ENCODE results near the gene TM4SF4. TPM values are rescaled to one million over a fixed set of nuclear protein-coding genes. Genes with fewer than 3 reads are reported as not detected.

The TM4SF4 gene
- total RNA-seq, 1 donor from 2014 or later = 6,086 TPM

DNA sequence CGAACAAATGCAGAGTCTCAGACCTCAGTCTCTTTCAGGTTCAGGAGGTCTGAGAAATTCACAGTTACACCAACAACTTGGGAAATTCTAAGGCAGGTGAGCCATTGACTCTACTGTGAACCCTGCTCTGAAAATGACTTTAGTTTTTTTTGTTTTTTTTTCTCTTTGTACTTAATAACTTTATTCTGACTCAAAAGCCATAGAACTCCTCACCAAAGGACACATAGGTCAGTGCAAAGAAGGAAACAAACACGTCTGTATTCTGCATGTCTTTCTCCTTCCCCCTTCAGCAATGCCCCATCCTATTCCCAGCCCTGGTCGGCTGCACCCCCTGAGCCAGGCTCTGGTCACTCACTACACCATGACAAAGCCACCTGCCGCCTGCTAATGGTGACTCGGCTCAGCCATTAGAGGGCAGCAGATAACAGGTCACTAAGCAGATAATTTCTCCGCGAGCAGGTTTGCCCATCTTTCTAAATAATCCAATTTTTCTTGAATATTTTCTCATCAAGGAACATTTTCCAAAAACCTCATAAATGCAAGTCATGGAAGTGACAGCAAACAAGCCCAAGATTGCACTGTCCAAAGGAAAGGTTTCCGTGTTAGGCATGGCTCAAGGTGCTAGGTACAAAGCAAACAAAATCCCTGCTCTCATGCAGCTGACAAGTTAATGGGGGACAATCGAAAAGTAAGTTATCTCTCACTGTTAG is 37.7 kb downstream of the TM4SF4 start:
- peak; percentile 64 for DNase-seq (ENCODE audit: low spot score)

DNA sequence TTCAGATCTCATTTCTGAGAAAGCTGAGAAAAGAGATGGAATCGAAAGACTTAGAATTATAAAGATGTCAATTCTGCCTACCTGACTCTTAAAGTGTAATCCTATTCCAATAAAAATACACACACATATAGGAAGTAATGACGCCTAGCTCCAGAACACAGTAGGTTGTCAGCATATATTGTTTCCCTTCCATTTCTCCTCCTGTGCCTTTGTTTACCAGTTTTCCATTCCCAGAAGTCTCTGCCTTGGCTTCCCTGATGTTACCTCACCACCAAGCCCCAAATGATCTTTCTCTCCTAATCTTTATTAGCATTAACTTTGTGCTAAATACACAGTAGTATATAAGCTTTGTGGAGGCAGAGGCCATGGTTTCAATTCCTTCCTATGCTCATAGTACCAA is 40.0 kb downstream of the TM4SF4 start:
- DNase-seq (ENCODE audit: low spot score) = no peak

DNA sequence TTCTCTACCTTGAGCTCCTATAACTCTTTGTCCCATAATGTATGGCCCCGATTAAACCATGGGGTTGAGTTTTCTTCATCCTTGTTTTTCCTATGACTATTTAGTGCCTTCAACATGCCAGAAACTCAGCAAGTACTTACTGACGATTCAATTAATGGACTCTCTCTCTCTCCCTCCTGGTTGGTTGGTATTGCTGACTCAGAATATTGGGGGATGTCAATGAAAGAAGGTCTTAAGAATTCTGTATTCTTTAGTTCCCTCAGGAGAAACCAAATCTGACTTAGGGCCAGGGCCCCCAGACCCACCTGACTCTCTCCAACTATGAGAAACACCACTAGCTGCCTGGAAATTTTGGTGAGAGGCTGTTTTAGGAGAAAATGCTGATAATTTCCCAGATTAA is 40.8 kb downstream of the TM4SF4 start:
- DNase-seq (ENCODE audit: low spot score) = no peak

DNA sequence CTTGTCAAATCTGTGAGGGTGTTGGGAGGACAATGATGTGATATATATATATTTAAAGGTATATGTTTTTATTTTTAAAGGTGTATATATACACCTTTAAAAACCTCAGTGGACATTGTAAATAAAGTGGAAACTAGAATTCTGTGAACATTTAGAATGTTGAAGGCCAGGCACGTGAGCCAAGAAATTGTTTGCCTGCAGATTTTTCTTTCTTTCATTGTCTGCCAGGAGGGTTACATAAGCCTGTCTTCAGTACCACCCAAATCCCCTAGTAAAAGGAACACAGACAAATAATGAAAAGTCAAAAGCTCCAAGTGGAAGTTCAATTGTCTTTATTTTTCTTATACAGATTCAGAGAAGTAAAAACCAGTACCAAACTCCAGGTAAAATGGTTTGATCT is 42.4 kb downstream of the TM4SF4 start:
- DNase-seq (ENCODE audit: low spot score) = no peak

DNA sequence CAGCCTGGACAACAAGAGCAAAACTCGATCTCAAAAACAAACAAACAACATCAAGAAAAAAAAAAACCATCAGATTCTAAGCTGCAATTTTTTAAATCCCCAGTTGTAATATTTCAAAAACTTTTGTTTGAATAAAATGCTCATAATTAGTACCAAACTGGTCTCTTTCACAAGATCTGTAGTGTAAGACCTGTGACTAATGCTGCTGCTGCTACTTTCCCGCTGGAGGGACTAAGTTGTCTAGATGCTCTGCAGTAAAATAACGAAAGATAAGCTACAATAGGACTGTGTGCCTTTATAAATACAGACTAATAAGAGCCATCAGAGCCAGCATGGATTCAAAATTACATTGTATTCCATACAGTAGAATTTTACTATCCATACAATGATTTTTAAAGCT is 45.4 kb downstream of the TM4SF4 start:
- DNase-seq (ENCODE audit: low spot score) = no peak

DNA sequence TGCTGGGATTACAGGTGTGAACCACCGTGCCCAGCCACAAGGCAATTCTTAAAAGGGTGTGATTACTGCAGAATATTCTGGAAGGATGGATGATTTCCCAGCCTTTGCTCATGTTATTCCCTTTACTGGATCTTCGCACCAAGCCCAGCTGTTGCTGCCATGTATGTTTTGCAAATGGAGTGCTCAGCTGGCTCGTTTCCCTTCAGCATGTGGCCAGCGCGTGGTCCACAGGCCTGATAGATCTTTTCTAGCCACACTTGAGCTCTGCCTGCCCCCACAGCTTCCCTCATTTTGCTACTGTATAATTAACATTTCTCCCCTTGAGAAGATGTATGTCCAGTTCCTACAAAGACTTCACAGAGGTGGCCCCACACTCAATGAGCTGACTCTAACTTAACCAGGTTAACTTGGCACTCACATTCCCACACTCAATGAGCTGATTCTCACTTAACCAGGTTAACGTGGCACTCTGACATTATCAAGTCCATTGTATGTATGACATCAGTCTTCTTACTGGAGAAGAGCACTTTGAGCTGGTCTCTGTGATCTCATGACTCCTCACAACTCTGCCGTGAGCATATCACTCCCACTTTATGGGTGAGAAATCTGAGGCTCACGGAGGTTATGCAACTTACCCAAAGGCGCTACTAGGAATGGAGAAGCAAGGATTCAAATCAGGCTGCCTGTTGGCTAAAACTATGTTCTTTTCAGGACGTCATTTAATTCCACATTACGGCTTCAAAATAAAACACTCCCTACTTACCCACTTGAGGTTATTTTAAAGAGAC is 49.2 kb downstream of the TM4SF4 start:
- no peak for DNase-seq (ENCODE audit: low spot score)

DNA sequence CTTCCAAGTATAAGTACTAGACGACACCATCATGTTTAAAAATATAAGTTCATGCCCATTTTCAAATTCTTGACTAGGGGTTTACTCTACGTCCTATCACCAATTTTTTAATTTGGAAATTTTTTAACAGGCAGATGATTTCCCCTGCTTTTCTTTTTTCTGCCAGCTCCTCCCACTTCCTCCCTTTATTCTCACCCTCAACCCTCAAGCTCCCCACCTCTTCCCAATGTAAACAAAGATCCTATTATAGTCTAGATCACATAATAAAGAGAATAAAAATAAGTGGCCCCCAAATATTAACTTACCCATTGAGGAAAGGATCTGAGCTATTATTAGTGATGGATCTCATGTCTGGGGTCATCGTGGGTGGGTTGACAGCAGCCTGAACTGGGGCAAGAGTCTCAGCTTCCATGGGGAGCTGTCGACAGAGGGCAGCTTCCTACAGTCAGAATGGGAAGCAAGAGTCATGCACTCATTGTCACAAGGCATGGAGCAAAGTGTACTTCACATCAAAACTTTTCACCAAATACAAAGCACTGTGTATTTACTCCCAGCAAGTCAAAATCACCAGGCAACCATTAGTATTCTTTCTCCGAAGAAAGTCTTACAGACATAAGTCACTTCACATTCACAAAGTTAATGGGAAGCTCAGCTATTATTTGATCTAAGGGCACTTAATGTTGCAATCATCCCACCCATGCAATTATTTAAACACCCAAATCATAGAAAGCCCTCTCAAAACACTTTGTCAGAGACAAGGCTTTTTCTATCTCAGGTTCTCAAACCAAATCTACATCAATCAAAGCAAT is 53.2 kb downstream of the TM4SF4 start:
- no peak for DNase-seq (ENCODE audit: low spot score)

DNA sequence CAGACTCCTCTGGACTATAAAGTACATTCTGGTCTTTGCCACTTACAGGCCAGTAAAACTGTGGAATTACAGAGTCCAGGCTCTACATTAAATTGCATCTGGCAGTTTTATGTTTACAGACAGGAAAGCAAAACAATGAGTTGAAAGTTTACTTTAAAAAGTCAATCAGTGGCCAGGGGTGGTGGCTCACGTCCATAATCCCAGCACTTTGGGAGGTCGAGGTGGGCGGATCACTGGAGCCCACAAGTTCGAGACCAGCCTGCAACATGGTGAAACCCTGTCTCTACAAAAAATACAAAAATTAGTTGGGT is 53.8 kb downstream of the TM4SF4 start:
- DNase-seq (ENCODE audit: low spot score) = no peak

DNA sequence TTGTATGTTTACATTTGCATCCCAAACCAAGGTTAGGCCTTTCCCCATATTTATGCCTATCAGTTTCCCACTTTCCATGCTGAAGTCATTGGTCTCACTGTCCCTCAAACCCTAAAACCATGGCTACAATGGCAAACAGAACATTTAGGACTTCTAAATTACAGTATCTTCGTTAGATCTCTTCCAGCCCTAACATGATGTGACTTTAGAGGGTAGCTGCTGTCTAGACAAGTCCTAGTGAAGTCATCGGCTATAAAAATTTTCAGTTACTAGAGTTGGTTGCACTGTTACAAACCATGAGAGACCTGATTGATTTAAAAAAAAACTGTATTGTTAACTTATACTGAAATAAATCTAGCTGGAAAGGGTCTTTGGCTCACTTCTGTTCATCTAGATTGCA is 54.6 kb downstream of the TM4SF4 start:
- no peak for DNase-seq (ENCODE audit: low spot score)

DNA sequence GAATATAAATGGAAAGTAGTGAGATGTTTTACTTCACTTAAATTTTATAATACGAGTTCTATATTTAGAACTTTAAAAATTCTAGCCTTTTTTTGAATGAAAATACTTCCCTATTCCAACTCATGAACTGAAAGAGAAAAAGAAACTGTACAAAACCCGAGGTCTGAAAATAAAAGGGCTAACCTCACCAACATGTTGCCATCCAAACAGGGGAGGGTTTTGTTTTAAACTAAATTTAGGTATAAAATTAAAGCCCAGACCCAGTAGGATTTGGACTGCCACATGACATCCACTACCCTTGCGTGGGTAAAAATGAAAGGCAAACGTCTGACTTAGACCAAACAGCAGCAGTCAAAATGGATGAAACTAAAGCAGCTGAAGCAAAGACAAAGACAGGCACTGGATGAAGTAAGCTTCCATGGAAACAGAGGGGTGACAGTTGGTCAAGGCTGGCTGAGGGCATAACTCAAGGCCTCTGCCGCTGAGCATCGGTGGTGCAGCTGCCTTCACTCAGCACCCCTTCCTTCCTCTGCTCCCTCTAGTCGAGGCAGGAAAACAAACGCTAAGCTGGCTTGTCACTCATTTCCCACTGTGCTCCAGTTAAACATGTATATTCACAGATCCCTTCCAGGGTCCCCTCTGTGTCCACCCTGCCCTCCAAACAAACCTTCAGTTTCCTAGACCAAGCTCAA is 58.1 kb downstream of the TM4SF4 start:
- DNase-seq (ENCODE audit: low spot score) = no peak

DNA sequence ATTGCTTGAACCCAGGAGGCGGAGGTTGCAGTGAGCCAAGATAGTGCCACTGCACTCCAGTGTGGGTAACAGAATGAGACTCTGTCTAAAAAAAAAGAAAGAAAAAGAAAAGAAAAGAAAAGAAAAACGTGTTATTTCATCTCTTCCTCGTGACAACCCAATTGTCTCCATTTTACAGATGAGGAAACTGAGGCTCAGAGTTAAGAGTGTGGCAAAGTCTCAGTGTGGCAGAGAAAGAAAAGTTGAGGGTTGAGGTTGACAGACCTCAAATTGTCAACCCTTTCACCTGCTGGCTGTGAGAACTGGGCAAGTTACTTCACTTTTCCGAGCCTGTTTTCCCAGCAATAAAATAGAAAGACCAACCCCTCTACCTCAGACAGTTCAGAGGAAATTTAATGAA is 59.6 kb downstream of the TM4SF4 start:
- DNase-seq (ENCODE audit: low spot score) = no peak

DNA sequence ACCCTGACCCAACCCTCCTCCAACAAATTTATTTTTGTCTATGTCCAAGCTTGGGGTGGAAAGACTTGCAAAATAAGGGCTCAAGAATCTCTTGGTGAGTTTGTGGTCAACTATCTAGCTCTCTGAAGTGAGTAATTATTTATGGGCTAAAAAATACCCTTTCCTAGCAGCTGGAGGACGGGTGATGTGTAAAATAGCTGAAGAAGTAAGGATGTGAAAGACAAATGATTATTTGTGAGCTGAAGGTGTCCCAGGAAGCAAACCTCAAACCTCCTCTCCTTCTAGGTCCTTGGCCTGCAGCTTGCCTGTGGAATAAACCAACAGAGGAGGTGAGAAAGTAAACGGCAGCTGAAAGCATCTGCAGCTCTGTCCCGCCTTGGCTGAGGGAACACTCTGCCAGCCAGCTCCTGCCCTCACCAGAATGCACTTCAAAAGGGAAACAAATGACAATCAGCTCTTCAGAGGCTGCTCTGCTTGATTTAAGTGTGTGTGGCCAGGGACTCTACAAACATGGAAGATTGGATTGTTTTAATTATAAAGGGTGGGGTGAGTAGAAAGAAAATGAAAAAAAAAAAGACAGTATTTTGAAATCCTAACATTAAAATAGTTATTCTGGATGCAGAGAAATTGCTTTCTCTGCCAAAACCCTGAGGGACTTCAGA is 60.3 kb downstream of the TM4SF4 start:
- no peak for DNase-seq (ENCODE audit: low spot score)

DNA sequence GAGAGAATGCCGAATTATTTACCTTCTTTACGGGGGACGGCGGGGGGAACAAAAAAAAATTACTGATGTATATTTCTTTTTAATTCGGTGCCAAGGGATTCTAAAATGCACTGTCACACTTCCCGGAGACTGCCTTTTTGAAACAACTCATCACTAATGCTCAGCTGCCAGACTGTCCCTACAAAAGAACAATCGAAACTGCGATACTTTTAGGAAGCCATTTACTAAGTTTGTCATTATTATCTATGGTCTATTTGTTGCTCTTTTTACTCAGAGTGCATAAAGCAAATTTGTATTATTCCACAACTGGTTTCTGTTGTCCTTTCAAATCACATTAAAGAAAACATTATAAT is 60.8 kb downstream of the TM4SF4 start:
- no peak for DNase-seq (ENCODE audit: low spot score)

DNA sequence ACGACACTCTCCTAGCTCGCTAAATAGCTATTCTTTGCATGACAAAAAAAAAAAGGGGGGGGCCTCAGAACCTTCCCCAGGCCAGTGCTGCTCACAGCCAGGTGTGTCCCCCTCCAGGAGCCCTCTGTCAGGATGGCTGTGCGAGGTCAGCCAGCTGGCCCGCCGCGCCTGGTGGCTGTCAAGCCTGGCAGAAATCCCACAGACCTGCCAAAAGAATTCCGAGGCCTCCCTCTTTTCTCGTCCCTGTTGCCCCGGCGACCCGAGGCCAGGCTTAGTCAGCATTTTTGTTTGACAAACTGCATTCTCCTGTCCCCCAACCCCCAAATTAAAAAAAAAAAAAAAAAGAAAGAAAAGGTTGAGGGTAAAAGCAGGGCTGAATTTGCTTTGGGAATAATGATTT is 61.9 kb downstream of the TM4SF4 start:
- DNase-seq (ENCODE audit: low spot score) = peak; percentile 55

DNA sequence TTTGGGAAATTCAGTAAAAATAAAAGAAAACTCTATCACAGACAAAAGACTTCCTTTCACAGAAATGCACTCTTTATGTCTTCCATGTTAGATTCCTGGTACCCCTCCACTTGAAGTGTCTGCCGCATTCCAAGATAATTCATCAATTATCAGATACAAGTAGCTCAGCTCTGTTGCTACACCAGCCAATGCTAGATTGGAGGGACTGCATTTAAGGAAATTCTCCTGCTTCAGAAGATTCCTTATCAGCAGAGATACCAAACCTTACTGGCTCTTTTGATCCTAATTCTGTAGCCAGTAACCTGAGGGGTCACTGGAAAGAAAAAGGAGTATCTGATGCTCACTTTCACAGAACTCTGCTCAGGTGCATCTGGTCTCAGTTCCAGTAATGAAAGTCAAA is 63.9 kb downstream of the TM4SF4 start:
- DNase-seq (ENCODE audit: low spot score) = no peak

DNA sequence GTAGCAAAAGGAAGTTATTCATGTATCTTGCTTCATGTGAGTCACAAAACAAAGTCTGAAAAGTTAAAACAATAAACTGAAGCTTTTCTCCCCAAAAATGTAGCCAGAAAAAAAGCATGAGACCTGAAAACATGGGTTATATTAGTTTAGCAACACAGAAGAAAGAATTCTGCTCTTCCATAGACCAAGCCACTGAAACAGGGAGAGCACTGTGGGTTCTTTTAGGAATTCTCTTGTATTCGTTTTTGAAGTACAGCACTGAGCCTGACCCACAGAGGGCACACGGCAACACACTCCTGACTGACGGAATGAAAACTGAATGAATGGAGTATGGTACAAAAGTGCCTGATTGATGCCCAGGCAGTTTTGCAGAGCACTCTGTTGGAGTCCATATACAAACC is 66.6 kb downstream of the TM4SF4 start:
- DNase-seq (ENCODE audit: low spot score) = no peak

DNA sequence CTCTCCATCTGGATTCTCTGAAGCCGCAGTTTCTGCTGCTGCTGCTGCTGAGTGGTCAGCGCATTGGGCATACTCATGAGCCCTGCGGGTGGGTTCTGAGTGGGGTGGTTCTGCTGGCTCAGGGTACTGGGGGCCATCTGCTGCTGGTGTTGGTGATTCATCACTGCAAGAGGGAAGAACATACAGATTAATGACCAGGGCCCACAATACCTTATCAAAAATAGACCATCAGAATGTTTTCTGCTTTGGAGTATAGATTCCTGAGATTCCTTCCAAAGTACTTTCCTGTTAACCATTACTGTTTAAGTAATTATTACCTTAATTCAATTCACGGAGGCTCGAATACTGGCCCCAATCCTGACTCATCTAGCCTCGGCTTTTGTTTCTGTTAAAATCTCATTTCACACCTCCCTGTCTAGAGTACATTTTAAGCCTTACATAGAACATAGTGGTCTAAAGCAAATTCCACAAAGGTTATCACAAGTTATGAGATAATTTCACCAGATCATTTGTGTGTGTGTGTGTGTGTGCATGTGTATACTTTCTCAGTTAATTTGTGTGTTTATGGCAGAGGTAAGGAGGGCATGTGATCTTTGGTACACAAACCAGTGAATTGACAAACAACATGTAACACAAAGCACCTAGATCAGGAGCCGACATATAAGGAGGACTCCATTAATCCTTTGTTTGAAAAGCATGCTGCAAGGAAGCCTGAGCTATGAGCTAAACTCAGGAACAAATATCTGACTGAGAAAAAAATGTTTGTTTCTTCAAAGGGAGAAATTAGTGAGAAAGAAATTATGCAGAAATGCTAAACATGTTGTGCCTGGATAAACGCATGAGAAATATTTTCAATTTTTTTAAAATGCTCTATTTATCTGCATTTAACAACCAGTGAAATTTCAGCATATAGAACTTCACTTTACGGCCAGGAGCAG is 68.1 kb downstream of the TM4SF4 start:
- DNase-seq (ENCODE audit: low spot score) = no peak

DNA sequence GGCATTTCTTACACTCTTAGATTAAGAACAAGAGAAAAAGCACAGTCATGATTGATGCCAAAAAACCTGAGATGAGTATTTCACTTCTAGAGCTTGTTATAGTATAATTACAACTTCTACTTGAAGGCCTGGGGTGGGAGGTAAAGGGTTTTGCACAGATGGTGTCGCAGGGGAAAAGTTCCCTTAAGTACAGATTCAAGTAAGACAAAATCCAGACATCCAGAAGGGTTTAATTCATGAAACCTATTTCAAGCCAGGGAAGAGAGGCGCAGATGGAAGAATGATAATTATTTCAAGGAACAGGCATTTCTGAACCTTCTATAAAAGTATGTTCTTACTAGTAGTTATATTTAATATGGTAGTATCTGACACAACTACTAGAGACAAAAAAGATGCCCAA is 70.6 kb downstream of the TM4SF4 start:
- no peak for DNase-seq (ENCODE audit: low spot score)

DNA sequence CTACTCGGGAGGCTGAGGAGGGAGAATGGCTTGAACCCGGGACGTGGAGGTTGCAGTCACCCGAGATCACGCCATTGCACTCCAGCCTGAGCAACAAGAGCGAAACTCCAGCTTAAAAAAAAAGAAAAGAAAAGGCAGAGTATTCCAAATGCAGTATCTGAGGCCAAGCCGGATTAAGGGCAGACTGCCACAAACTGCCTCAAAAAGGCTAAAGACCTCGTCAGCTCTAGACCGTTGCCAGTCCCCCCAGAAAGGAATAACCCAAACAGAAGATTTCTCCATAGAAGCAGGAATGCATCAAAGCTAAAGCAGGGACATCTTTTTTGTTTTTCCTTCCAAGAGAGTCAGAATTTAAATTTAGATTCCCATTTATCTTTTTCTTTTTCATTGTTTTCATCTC is 72.9 kb downstream of the TM4SF4 start:
- DNase-seq (ENCODE audit: low spot score) = peak; percentile 82

DNA sequence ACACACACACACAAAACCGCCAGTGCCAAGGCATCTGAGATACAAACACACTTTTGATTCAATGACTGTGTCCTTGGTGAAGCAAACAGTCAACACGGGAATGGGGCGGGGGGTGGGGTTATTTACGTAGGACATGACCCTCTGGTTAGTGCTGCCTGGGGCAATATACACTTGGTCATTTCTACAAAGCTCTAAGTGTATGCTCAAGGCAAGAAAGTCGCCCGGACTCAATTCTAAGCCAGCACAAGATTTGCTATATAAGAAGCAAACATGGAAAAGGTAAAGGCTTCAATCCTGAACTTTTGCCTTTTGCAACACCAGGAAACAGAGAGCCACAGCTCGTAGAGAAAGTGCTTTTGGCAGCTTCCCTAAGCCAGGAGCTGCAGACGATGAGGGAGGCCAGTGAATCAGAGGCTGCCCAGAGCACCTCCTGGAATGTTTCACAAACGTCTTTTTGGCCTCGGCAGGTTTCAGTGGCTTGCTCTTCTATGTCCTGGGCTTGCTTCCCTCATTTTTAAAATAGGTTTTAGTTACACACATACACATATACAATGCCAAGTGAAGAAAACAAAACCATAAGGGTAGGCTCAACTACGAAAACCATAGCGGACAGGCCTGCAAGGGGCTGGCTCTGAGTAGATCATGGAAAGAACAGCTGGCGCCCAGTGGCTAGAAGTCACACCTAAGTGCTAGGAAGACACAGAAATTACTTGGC is 73.6 kb downstream of the TM4SF4 start:
- peak; percentile 73 for DNase-seq (ENCODE audit: low spot score)

Measured in mucosa of gallbladder (tissue), 1 donor.